Muscle of arm (tissue), 12 donors: ENCODE measurements around the gene ARHGAP42. TPM values are rescaled to one million over a fixed set of nuclear protein-coding genes. Genes with fewer than 3 reads are reported as not detected.
A peak's percentile ranks its signal among the peaks of the same experiment; 100 is the strongest.

ENCODE experiments used
- DNase-seq: peaks from one replicate; pipeline ENCODE4 v3.0.0-alpha.2; 2013
- polyA plus RNA-seq, 12 donors: library from polyadenylated mRNA; unstranded; fragments of 120-200 nt; gene quantifications; one replicate each; pipeline ENCODE4 v1.2.1, GENCODE V29; 2013; ENCODE audit not compliant: insufficient read length in 12 of 12

The ARHGAP42 gene
- polyA plus RNA-seq, 12 donors: 12.7 to 37.3 (median 30.1) TPM; not detected in 1

GRCh38 chr11:100910808-100911207 is 223.7 kb downstream of the ARHGAP42 start:
- DNase-seq: no peak

GRCh38 chr11:100914415-100915110 is 227.5 kb downstream of the ARHGAP42 start:
- no peak for DNase-seq

GRCh38 chr11:100918551-100919500 is 231.7 kb downstream of the ARHGAP42 start:
- DNase-seq: no peak

- DNase-seq: no peak
Measured at GRCh38 chr11:100920593-100920992, 233.5 kb downstream of the ARHGAP42 start.

- no peak for DNase-seq
Measured at GRCh38 chr11:100922121-100922520, 235.0 kb downstream of the ARHGAP42 start.

- DNase-seq: peak; percentile 45
Measured at GRCh38 chr11:100923555-100923954, 236.5 kb downstream of the ARHGAP42 start.

GRCh38 chr11:100925935-100926334 is 238.8 kb downstream of the ARHGAP42 start:
- no peak for DNase-seq

- no peak for DNase-seq
Measured at GRCh38 chr11:100927579-100927978, 240.5 kb downstream of the ARHGAP42 start.

- no peak for DNase-seq
Measured at GRCh38 chr11:100928426-100928825, 241.3 kb downstream of the ARHGAP42 start.

GRCh38 chr11:100929377-100929776 is 242.3 kb downstream of the ARHGAP42 start:
- no peak for DNase-seq

- DNase-seq: peak; percentile 77
Measured at GRCh38 chr11:100930185-100930778, 243.2 kb downstream of the ARHGAP42 start.

GRCh38 chr11:100932474-100933100 is 245.5 kb downstream of the ARHGAP42 start:
- peak; percentile 15 for DNase-seq

GRCh38 chr11:100936781-100937180 is 249.7 kb downstream of the ARHGAP42 start:
- DNase-seq: no peak

- DNase-seq: peak; percentile 84
Measured at GRCh38 chr11:100939571-100939970, 252.5 kb downstream of the ARHGAP42 start.

GRCh38 chr11:100940111-100940510 is 253.0 kb downstream of the ARHGAP42 start:
- peak; percentile 7 for DNase-seq

- DNase-seq: no peak
Measured at GRCh38 chr11:100941033-100941432, 253.9 kb downstream of the ARHGAP42 start.

- peak; percentile 42 for DNase-seq
Measured at GRCh38 chr11:100942016-100942415, 254.9 kb downstream of the ARHGAP42 start.

GRCh38 chr11:100948936-100949335 is 261.8 kb downstream of the ARHGAP42 start:
- no peak for DNase-seq

GRCh38 chr11:100949443-100949842 is 262.4 kb downstream of the ARHGAP42 start:
- DNase-seq: no peak

- DNase-seq: no peak
Measured at GRCh38 chr11:100955318-100955717, 268.2 kb downstream of the ARHGAP42 start.

- DNase-seq: no peak
Measured at GRCh38 chr11:100956351-100956750, 269.3 kb downstream of the ARHGAP42 start.

GRCh38 chr11:100957499-100957898 is 270.4 kb downstream of the ARHGAP42 start:
- no peak for DNase-seq
